Chondrocyte (in vitro differentiated cells): ENCODE data around the gene NXPE3. TPM values are rescaled to one million over a fixed set of nuclear protein-coding genes. Genes with fewer than 3 reads are reported as not detected.

ENCODE experiments used
- DNase-seq: peaks from one replicate; pipeline ENCODE4 v3.0.0; 2021; ENCODE audit warnings: mixed read lengths, low spot score
- H3K27ac Mint-ChIP-seq: one replicate; pipeline ENCODE4 v1.8.0; 2021; ENCODE audit warnings: mild to moderate bottlenecking, moderate library complexity, mixed read lengths; ENCODE audit not compliant: unreplicated experiment
- H3K27me3 Mint-ChIP-seq: 2 replicates; pipeline ENCODE4 v1.8.0; 2021; ENCODE audit warnings: low read depth, mixed read lengths
- H3K36me3 Mint-ChIP-seq: 2 replicates; pipeline ENCODE4 v1.8.0; 2021; ENCODE audit warnings: low read depth, mixed read lengths
- H3K4me1 Mint-ChIP-seq: 2 replicates; pipeline ENCODE4 v1.8.0; 2021; ENCODE audit warnings: low read depth, mild to moderate bottlenecking, mixed read lengths
- H3K4me3 Mint-ChIP-seq: one replicate; pipeline ENCODE4 v1.8.0; 2021; ENCODE audit warnings: mild to moderate bottlenecking, moderate library complexity, mixed read lengths; ENCODE audit not compliant: unreplicated experiment
- H3K9me3 Mint-ChIP-seq: 2 replicates; pipeline ENCODE4 v1.8.0; 2021; ENCODE audit warnings: low read depth, mixed read lengths
- CTCF ChIP-seq: fragments of 200-600 bp; sonication (generic); IDR thresholded peaks from 2 replicates; pipeline ENCODE4 v1.5.0; 2021; ENCODE audit warnings: antibody characterized with exemption, mild to moderate bottlenecking, moderate library complexity
- total RNA-seq: library from RNA; stranded (reverse); gene quantifications from 3 replicates; pipeline ENCODE4 v1.2.1, GENCODE V29; 2021

NXPE3 gene
- total RNA-seq, 1 donor from 2014 or later: 20.3 TPM

- Mint-ChIP-seq H3K4me3 (no peak overlapping the region), H3K27ac (no peak overlapping the region), H3K36me3 (peaks cover 61% of the 10 kb centered on the region)
Measured at GRCh38 chr3:101853982-101854381, 75.0 kb downstream of the NXPE3 start.

GRCh38 chr3:101854608-101855304 lies 75.7 kb downstream of the NXPE3 start:
- H3K27ac Mint-ChIP-seq: no peak overlapping the region

More at GRCh38 chr3:101853982-101854381, 75.0 kb downstream of the NXPE3 start:
- DNase-seq: no peak
- Mint-ChIP-seq H3K9me3 (no peaks in the 10 kb centered on the region), H3K4me1 (peaks cover 46% of the 10 kb centered on the region), H3K27me3 (no peaks in the 10 kb centered on the region)
- no peak for TF ChIP-seq CTCF

GRCh38 chr3:101857301-101857741 lies 78.3 kb downstream of the NXPE3 start:
- Mint-ChIP-seq H3K27me3 (no peaks in the 10 kb centered on the region), H3K4me3 (no peak overlapping the region), H3K4me1 (peaks cover 28% of the 10 kb centered on the region), H3K9me3 (no peaks in the 10 kb centered on the region), H3K36me3 (peaks cover 68% of the 10 kb centered on the region), H3K27ac (peak overlapping the region; percentile 35)
- TF ChIP-seq CTCF: no peak
- DNase-seq: no peak

More at GRCh38 chr3:101854608-101855304, 75.7 kb downstream of the NXPE3 start:
- no peak for TF ChIP-seq CTCF
- Mint-ChIP-seq H3K4me1 (peaks cover 46% of the 10 kb centered on the region), H3K27me3 (no peaks in the 10 kb centered on the region), H3K4me3 (no peak overlapping the region), H3K9me3 (no peaks in the 10 kb centered on the region), H3K36me3 (peaks cover 67% of the 10 kb centered on the region)
- DNase-seq: no peak

- no peaks in the 10 kb centered on the region for H3K27me3 Mint-ChIP-seq
- no peak for TF ChIP-seq CTCF
- peaks cover 57% of the 10 kb centered on the region for H3K36me3 Mint-ChIP-seq
- H3K4me3 Mint-ChIP-seq: no peak overlapping the region
- no peaks in the 10 kb centered on the region for H3K9me3 Mint-ChIP-seq
- peaks cover 17% of the 10 kb centered on the region for H3K4me1 Mint-ChIP-seq
- no peak for DNase-seq
- peak overlapping the region; percentile 33 for H3K27ac Mint-ChIP-seq
Measured at GRCh38 chr3:101858464-101859030, 79.5 kb downstream of the NXPE3 start.

- peaks cover 8% of the 10 kb centered on the region for H3K4me1 Mint-ChIP-seq
- H3K9me3 Mint-ChIP-seq: no peaks in the 10 kb centered on the region
- TF ChIP-seq CTCF: no peak
- no peak for DNase-seq
- no peak overlapping the region for H3K27ac Mint-ChIP-seq
- peaks cover 46% of the 10 kb centered on the region for H3K36me3 Mint-ChIP-seq
- no peaks in the 10 kb centered on the region for H3K27me3 Mint-ChIP-seq
- no peak overlapping the region for H3K4me3 Mint-ChIP-seq
Measured at GRCh38 chr3:101859882-101860448, 81.0 kb downstream of the NXPE3 start.
